Pancreas (tissue), 10 donors: ENCODE results near the gene EDN2. TPM values are rescaled to one million over a fixed set of nuclear protein-coding genes. Genes with fewer than 3 reads are reported as not detected.

Experiments used
- ATAC-seq, 4 donors: fragments of 200-7000 bp; cut with Tn5 transposase; one replicate each; pipeline versions ENCODE4 v1.8.0 to v1.9.1; 2020; ENCODE audit warnings: mild to moderate bottlenecking in 4 of 4, moderate library complexity in 4 of 4
- DNase-seq, 6 donors: peaks; one replicate each; pipeline ENCODE4 v3.0.0-alpha.2; 2020
- FAIRE-seq: peaks from 2 replicates; lab custom pipeline; 2012; peaks lifted over from hg19 to GRCh38; lab: Jason Lieb, UNC
- H3K27ac ChIP-seq, 4 donors: fragments of 200-600 bp; sonication (generic); 1 replicate in 3 of 4; 2 replicates in 1 of 4; pipeline versions ENCODE4 v1.5.0 to v1.8.0; 2020
- H3K27me3 ChIP-seq, 4 donors: fragments of 200-600 bp; one replicate each; pipeline ENCODE4 v1.8.0; 2021
- H3K36me3 ChIP-seq, 3 donors: fragments of 200-600 bp; sonication (generic) in 1 of 3; one replicate each; pipeline versions ENCODE4 v1.5.0 to v1.8.0; 2020 to 2021
- H3K4me1 ChIP-seq, 3 donors: fragments of 200-600 bp; one replicate each; pipeline ENCODE4 v1.8.0; 2021
- H3K4me3 ChIP-seq, 4 donors: fragments of 200-600 bp; sonication (generic) in 2 of 4; one replicate each; pipeline versions ENCODE4 v1.5.0 to v1.8.0; 2020 to 2021
- H3K9me3 ChIP-seq, 4 donors: fragments of 200-600 bp; one replicate each; pipeline ENCODE4 v1.8.0; 2021
- CTCF ChIP-seq, 4 donors: fragments of 200-600 bp; sonication (generic) in 3 of 4; IDR thresholded peaks; one replicate each; pipeline versions ENCODE4 v1.5.0 to v1.8.0; 2021; ENCODE audit warnings: antibody characterized with exemption in 4 of 4
- WGBS, 2 donors: extraction: QIAGEN DNeasy Blood & Tissue Kit; methylation state at CpG; one replicate each; pipeline ENCODE4 v1.1.7; 2013; 5-methylcytosine and 5-hydroxymethylcytosine counted together
- intact Hi-C, 3 donors: fragments of 100-400 bp; cut with DNase I; formaldehyde crosslinking; loops; one replicate each; pipeline versions ENCODE4 v1.11.1 to v1.14.2; 2022
- polyA plus RNA-seq, 2 donors: library from polyadenylated mRNA; stranded (reverse); fragments of 200-250 nt; gene quantifications; one replicate each; pipeline ENCODE4 v1.2.3, GENCODE V29; 2013
- total RNA-seq, 6 donors: library from RNA; stranded (reverse); fragmentation: NEBNext Ultra II Directional in 4 of 6; extraction: Animal tissue kit (Norgen Biotek cat#: 25700) in 4 of 6; gene quantifications; one replicate each; pipeline versions ENCODE4 v1.2.1 to v1.2.4, GENCODE V29; 2021 to 2023
- donor health status: healthy with polysubstance abuse.
- donor health status: DM: no; HTN: no; CAD: no; lungs with moderate emphysema.
- donor health status: DM: no; HTN: no; CAD: no.
- donor health status: control.
- donor health status: control.
- donor health status: Bipolar disorder and iron deficiency.
- donor health status: DM: yes; HTN: yes; CAD: no.
- donor health status: DM: no; HTN: no; CAD: no.
- donor health status: DM: no; HTN: no; CAD: no.
- donor health status: DM: yes; HTN: yes; CAD: no.

Gene EDN2
- total and polyA plus RNA-seq, 8 donors, result 1.2 to 8.3 (median 1.8) TPM

- WGBS, 2 donors, result 45 to 60% methylated on average over 3 of the region's 3 CpGs
- ATAC-seq, result peak in 3 of 4 donors; percentile 1 to 20 (median 3)
Measured at GRCh38 chr1:41517062-41517438, 32.6 kb upstream of the EDN2 start.

GRCh38 chr1:41516168-41517061, 31.9 kb upstream of the EDN2 start:
- FAIRE-seq (no peak), ATAC-seq (peak; percentile 89 to 95 (median 92)), DNase-seq (peak; percentile 81 to 99 (median 96))
- H3K27ac ChIP-seq, result peak overlapping the region in 2 of 4 donors; percentile 57 to 63
- peak overlapping the region; percentile 13 to 43 (median 32) for H3K4me3 ChIP-seq
- intact Hi-C loops, result no loop called here
- H3K9me3 ChIP-seq, result no peaks in the 10 kb centered on the region
- peak; percentile 91 to 95 (median 91) for TF ChIP-seq CTCF (IDR thresholded peaks at IDR 0.05)
- peaks cover 10 to 44% (median 31%) of the 10 kb centered on the region in 3 donors for H3K4me1 ChIP-seq
- no peaks in the 10 kb centered on the region for H3K36me3 ChIP-seq
- WGBS, 2 donors, result 12 to 15% methylated on average over 52 to 53 of the region's 53 CpGs
- no peaks in the 10 kb centered on the region for H3K27me3 ChIP-seq

More at GRCh38 chr1:41517062-41517438, 32.6 kb upstream of the EDN2 start:
- Histone ChIP-seq H3K36me3 (no peaks in the 10 kb centered on the region), H3K9me3 (no peaks in the 10 kb centered on the region), H3K4me3 (peak overlapping the region in 2 of 4 donors; percentile 36 to 43), H3K4me1 (peaks cover 10 to 44% (median 31%) of the 10 kb centered on the region in 3 donors), H3K27ac (peak overlapping the region in 1 of 4 donors; percentile 63), H3K27me3 (no peaks in the 10 kb centered on the region)
- intact Hi-C loops, result no loop called here
- TF ChIP-seq CTCF (IDR thresholded peaks at IDR 0.05), result no peak
- peak in 5 of 6 donors; percentile 54 to 76 (median 69) for DNase-seq
- FAIRE-seq, result no peak

- no peak for FAIRE-seq
- peak overlapping the region in 2 of 4 donors; percentile 31 to 45 for H3K27ac ChIP-seq
- no peak for ATAC-seq
- H3K4me1 ChIP-seq, result peaks cover 10 to 44% (median 31%) of the 10 kb centered on the region in 3 donors
- H3K27me3 ChIP-seq, result no peaks in the 10 kb centered on the region
- no peak for TF ChIP-seq CTCF (IDR thresholded peaks at IDR 0.05)
- H3K9me3 ChIP-seq, result no peaks in the 10 kb centered on the region
- DNase-seq, result no peak
- intact Hi-C loops, result no loop called here
- WGBS, 2 donors, result 7 to 11% methylated on average over 5 to 6 of the region's 6 CpGs
- no peak overlapping the region for H3K4me3 ChIP-seq
- no peaks in the 10 kb centered on the region for H3K36me3 ChIP-seq
Measured at GRCh38 chr1:41515778-41516167, 31.3 kb upstream of the EDN2 start.

- Histone ChIP-seq H3K27me3 (no peaks in the 10 kb centered on the region), H3K4me1 (peaks cover 10 to 44% (median 31%) of the 10 kb centered on the region in 3 donors), H3K36me3 (no peaks in the 10 kb centered on the region), H3K9me3 (no peaks in the 10 kb centered on the region), H3K27ac (peak overlapping the region in 2 of 4 donors; percentile 31 to 45), H3K4me3 (no peak overlapping the region)
- intact Hi-C loops, result no loop called here
- DNase-seq (peak in 2 of 6 donors; percentile 38 to 50), ATAC-seq (peak in 3 of 4 donors; percentile 5 to 28 (median 13)), FAIRE-seq (no peak)
- TF ChIP-seq CTCF (IDR thresholded peaks at IDR 0.05), result no peak
- 44 to 49% methylated on average over 5 of the region's 5 CpGs for WGBS, 2 donors
Measured at GRCh38 chr1:41515131-41515678, 30.7 kb upstream of the EDN2 start.
